Astrocyte (in vitro differentiated cells and primary cell): ENCODE measurements around the gene CCDC57. TPM values are rescaled to one million over a fixed set of nuclear protein-coding genes. Genes with fewer than 3 reads are reported as not detected.

Experiments
- DNase-seq: peaks from one replicate; pipeline ENCODE4 v3.0.0-alpha.2; 2010; ENCODE audit warnings: low read depth
- FAIRE-seq: peaks from 2 replicates; lab custom pipeline; 2011; peaks lifted over from hg19 to GRCh38; lab: Jason Lieb, UNC
- H2AFZ ChIP-seq: 2 replicates; pipeline ENCODE4 v1.6.0; 2012; ENCODE audit warnings: low read depth, low read length, inconsistent platforms
- H3K27ac ChIP-seq: 2 replicates; pipeline ENCODE4 v1.5.1; 2011; ENCODE audit warnings: low read depth, low read length, inconsistent platforms
- H3K27me3 ChIP-seq: 2 replicates; pipeline ENCODE4 v1.6.0; 2011; ENCODE audit warnings: low read length, inconsistent platforms; ENCODE audit not compliant: insufficient read depth
- H3K36me3 ChIP-seq: 2 replicates; pipeline ENCODE4 v1.5.1; 2011; ENCODE audit warnings: low read length, inconsistent platforms; ENCODE audit not compliant: insufficient read depth
- H3K4me1 ChIP-seq: 2 replicates; pipeline ENCODE4 v1.5.1; 2011; ENCODE audit warnings: low read length, inconsistent platforms; ENCODE audit not compliant: insufficient read depth
- H3K4me2 ChIP-seq: 2 replicates; pipeline ENCODE4 v1.6.0; 2012; ENCODE audit warnings: low read length, inconsistent platforms
- H3K4me3 ChIP-seq: 2 replicates; pipeline ENCODE4 v1.5.1; 2011; ENCODE audit warnings: low read depth, mild to moderate bottlenecking, low read length, inconsistent platforms; ENCODE audit not compliant: insufficient read depth
- H3K79me2 ChIP-seq: 2 replicates; pipeline ENCODE4 v1.6.0; 2012; ENCODE audit warnings: mild to moderate bottlenecking, low read length, inconsistent platforms; ENCODE audit not compliant: insufficient read depth
- H3K9ac ChIP-seq: 2 replicates; pipeline ENCODE4 v1.6.0; 2012; ENCODE audit warnings: mild to moderate bottlenecking, low read length, inconsistent platforms
- H3K9me3 ChIP-seq: 2 replicates; pipeline ENCODE4 v1.5.1; 2012; ENCODE audit warnings: low read depth, mild to moderate bottlenecking, low read length, inconsistent platforms; ENCODE audit not compliant: insufficient read depth
- H4K20me1 ChIP-seq: 2 replicates; pipeline ENCODE4 v1.6.0; 2012; ENCODE audit warnings: low read length, inconsistent platforms; ENCODE audit not compliant: insufficient read depth
- H3K27ac Mint-ChIP-seq: one replicate; pipeline ENCODE4 v1.8.0; 2021; ENCODE audit warnings: mild to moderate bottlenecking, mixed read lengths; ENCODE audit not compliant: unreplicated experiment
- H3K27me3 Mint-ChIP-seq: one replicate; pipeline ENCODE4 v1.8.0; 2021; ENCODE audit warnings: low read depth, mixed read lengths; ENCODE audit not compliant: unreplicated experiment
- H3K36me3 Mint-ChIP-seq: one replicate; pipeline ENCODE4 v1.8.0; 2021; ENCODE audit warnings: low read depth, mixed read lengths; ENCODE audit not compliant: unreplicated experiment
- H3K4me1 Mint-ChIP-seq: one replicate; pipeline ENCODE4 v1.8.0; 2021; ENCODE audit warnings: low read depth, mixed read lengths; ENCODE audit not compliant: unreplicated experiment
- H3K4me3 Mint-ChIP-seq: one replicate; pipeline ENCODE4 v1.8.0; 2021; ENCODE audit warnings: mild to moderate bottlenecking, moderate library complexity, mixed read lengths; ENCODE audit not compliant: unreplicated experiment
- H3K9me3 Mint-ChIP-seq: one replicate; pipeline ENCODE4 v1.8.0; 2021; ENCODE audit warnings: mild to moderate bottlenecking, mixed read lengths; ENCODE audit not compliant: unreplicated experiment
- CTCF ChIP-seq: IDR thresholded peaks from 2 replicates; pipeline ENCODE4 v1.5.1; 2011; ENCODE audit warnings: low read depth, mild to moderate bottlenecking, inconsistent platforms, low read length, moderate library complexity; ENCODE audit not compliant: insufficient read depth
- EZH2 ChIP-seq: IDR thresholded peaks from 2 replicates; pipeline ENCODE4 v1.6.1; 2012; ENCODE audit warnings: mild to moderate bottlenecking, low read length, inconsistent platforms; ENCODE audit not compliant: insufficient read depth
- total RNA-seq: library from RNA; stranded (reverse); gene quantifications from 2 replicates; pipeline ENCODE4 v1.2.1, GENCODE V29; 2021

CCDC57 gene
- total RNA-seq, 1 donor from 2014 or later = 20.4 TPM

- Mint-ChIP-seq H3K4me1 (no peaks in the 10 kb centered on the region), H3K4me3 (no peak overlapping the region), H3K27me3 (no peaks in the 10 kb centered on the region), H3K9me3 (no peaks in the 10 kb centered on the region), H3K36me3 (peaks cover 3% of the 10 kb centered on the region), H3K27ac (no peak overlapping the region)
- no peaks in the 10 kb centered on the region for H3K9me3 ChIP-seq
- no peak overlapping the region for H3K9ac ChIP-seq
- H3K79me2 ChIP-seq = peaks cover 29% of the 10 kb centered on the region
- no peaks in the 10 kb centered on the region for H3K27me3 ChIP-seq
- H2AFZ ChIP-seq = no peak overlapping the region
- peaks cover 5% of the 10 kb centered on the region for H3K36me3 ChIP-seq
- TF ChIP-seq EZH2 = no peak
- TF ChIP-seq CTCF = no peak
- no peak for FAIRE-seq
- H3K4me3 ChIP-seq = no peak overlapping the region
- H4K20me1 ChIP-seq = peaks cover 48% of the 10 kb centered on the region
- DNase-seq = no peak
- H3K27ac ChIP-seq = no peak overlapping the region
- no peak overlapping the region for H3K4me2 ChIP-seq
- H3K4me1 ChIP-seq = peaks cover 12% of the 10 kb centered on the region
These were observed 151.4 kb downstream of the CCDC57 start for GRCh38 chr17:82061047-82061925.

- FAIRE-seq (no peak), DNase-seq (no peak)
- Mint-ChIP-seq H3K9me3 (no peaks in the 10 kb centered on the region), H3K27ac (no peak overlapping the region), H3K4me3 (no peak overlapping the region), H3K4me1 (no peaks in the 10 kb centered on the region), H3K36me3 (peaks cover 3% of the 10 kb centered on the region), H3K27me3 (no peaks in the 10 kb centered on the region)
- Histone ChIP-seq H3K4me2 (no peak overlapping the region), H3K79me2 (peaks cover 23% of the 10 kb centered on the region), H3K9me3 (no peaks in the 10 kb centered on the region), H3K27me3 (no peaks in the 10 kb centered on the region), H4K20me1 (peaks cover 54% of the 10 kb centered on the region), H2AFZ (no peak overlapping the region), H3K4me3 (no peak overlapping the region), H3K27ac (no peak overlapping the region), H3K36me3 (peaks cover 5% of the 10 kb centered on the region), H3K4me1 (peaks cover 7% of the 10 kb centered on the region), H3K9ac (no peak overlapping the region)
- no peak for TF ChIP-seq EZH2
- no peak for TF ChIP-seq CTCF
These were observed 152.0 kb downstream of the CCDC57 start for GRCh38 chr17:82060614-82061013.

GRCh38 chr17:82060001-82060380, 152.7 kb downstream of the CCDC57 start:
- Histone ChIP-seq H3K9me3 (no peaks in the 10 kb centered on the region), H3K27ac (no peak overlapping the region), H3K4me1 (peaks cover 4% of the 10 kb centered on the region), H3K27me3 (no peaks in the 10 kb centered on the region), H3K4me3 (no peak overlapping the region), H2AFZ (no peak overlapping the region), H4K20me1 (peaks cover 57% of the 10 kb centered on the region), H3K79me2 (peaks cover 22% of the 10 kb centered on the region), H3K36me3 (peaks cover 5% of the 10 kb centered on the region), H3K9ac (no peak overlapping the region), H3K4me2 (no peak overlapping the region)
- no peak for FAIRE-seq
- DNase-seq = no peak
- no peaks in the 10 kb centered on the region for H3K9me3 Mint-ChIP-seq
- H3K4me3 Mint-ChIP-seq = no peak overlapping the region
- no peak for TF ChIP-seq CTCF
- TF ChIP-seq EZH2 = no peak
- H3K36me3 Mint-ChIP-seq = peaks cover 3% of the 10 kb centered on the region
- no peak overlapping the region for H3K27ac Mint-ChIP-seq
- H3K27me3 Mint-ChIP-seq = no peaks in the 10 kb centered on the region
- H3K4me1 Mint-ChIP-seq = no peaks in the 10 kb centered on the region
